ENCODE data around the gene TMEM106A. TPM values are rescaled to one million over a fixed set of nuclear protein-coding genes. Genes with fewer than 3 reads are reported as not detected.
A peak's percentile ranks its signal among the peaks of the same experiment; 100 is the strongest.

The TMEM106A gene
- total RNA-seq, 2 donors from 2014 or later, result 11.2 to 11.3 TPM

DNA sequence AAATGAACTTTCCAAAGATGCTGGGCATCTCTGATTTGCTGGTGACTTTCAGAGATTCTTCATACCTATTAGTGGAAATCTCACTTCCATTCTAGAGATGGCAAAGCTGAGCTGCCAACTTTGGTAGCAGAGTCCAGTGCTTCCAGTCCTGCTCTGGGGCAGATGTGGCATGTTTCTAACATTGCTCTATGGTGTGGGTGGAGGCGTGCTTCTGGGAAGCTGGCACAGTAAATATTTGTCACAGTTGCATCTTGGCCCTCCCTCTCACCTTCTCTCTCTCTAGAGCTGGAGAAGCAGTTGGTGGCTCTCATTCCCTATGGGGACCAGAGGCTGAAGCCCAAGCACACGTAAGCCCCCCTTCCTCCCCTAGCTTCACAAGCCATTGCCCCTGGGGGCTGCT is 1.9 kb downstream of the TMEM106A start:
- Histone ChIP-seq H3K9ac (ENCODE audit: extremely low read depth, low read length, poor library complexity, severe bottlenecking) (no peak overlapping the region), H3K4me1 (ENCODE audit: control insufficient read depth, insufficient read depth, low read length) (peaks cover 10% of the 10 kb centered on the region), H3K36me3 (ENCODE audit: control insufficient read depth, insufficient read depth, low read length) (peaks cover 44% of the 10 kb centered on the region), H3K9me3 (ENCODE audit: control insufficient read depth, low read length) (no peaks in the 10 kb centered on the region), H3K4me3 (ENCODE audit: low read length) (peak overlapping the region; percentile 81), H3K27me3 (ENCODE audit: control insufficient read depth, insufficient read depth, low read length, poor library complexity, severe bottlenecking) (no peaks in the 10 kb centered on the region), H3K27ac (ENCODE audit: low read depth, low read length) (no peak overlapping the region)
- TF ChIP-seq, protein P1, sequence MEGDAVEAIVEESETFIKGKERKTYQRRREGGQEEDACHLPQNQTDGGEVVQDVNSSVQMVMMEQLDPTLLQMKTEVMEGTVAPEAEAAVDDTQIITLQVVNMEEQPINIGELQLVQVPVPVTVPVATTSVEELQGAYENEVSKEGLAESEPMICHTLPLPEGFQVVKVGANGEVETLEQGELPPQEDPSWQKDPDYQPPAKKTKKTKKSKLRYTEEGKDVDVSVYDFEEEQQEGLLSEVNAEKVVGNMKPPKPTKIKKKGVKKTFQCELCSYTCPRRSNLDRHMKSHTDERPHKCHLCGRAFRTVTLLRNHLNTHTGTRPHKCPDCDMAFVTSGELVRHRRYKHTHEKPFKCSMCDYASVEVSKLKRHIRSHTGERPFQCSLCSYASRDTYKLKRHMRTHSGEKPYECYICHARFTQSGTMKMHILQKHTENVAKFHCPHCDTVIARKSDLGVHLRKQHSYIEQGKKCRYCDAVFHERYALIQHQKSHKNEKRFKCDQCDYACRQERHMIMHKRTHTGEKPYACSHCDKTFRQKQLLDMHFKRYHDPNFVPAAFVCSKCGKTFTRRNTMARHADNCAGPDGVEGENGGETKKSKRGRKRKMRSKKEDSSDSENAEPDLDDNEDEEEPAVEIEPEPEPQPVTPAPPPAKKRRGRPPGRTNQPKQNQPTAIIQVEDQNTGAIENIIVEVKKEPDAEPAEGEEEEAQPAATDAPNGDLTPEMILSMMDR (conservative IDR thresholded peaks at IDR 0.05), result no peak
- Mint-ChIP-seq H3K9me3 (no peaks in the 10 kb centered on the region), H3K4me3 (no peak overlapping the region), H3K36me3 (ENCODE audit: low read depth) (peaks cover 48% of the 10 kb centered on the region), H3K4me1 (peaks cover 21% of the 10 kb centered on the region), H3K27ac (no peak overlapping the region), H3K27me3 (ENCODE audit: insufficient read depth) (no peaks in the 10 kb centered on the region)
- no peak for DNase-seq
- 95 to 100% methylated on average over 1 of the region's 2 CpGs for WGBS, 2 experiments (ENCODE audit: insufficient coverage in 1 of 2, insufficient read length in 1 of 2)

DNA sequence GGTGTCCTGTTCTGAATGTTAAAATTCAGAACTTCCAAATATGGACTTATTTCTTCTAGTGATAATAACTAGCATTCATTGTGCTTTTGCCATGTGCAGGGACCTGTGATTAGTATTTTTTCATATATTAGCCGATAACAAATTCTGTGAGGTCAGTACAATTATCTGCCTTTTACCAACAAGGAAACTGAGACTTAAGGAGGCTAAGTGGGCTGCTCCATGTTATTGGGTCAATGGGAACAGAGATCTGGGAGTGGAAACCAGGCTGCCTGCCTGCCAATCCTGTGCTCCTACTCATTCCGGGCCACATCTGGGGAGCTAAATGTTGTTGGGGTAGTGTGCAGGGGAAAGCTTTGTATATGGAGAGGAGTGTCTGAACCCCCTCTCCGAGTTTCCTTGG is 3.7 kb downstream of the TMEM106A start:
- Mint-ChIP-seq H3K36me3 (ENCODE audit: low read depth) (peaks cover 37% of the 10 kb centered on the region), H3K4me1 (peaks cover 21% of the 10 kb centered on the region), H3K27ac (no peak overlapping the region), H3K4me3 (no peak overlapping the region), H3K27me3 (ENCODE audit: insufficient read depth) (no peaks in the 10 kb centered on the region), H3K9me3 (no peaks in the 10 kb centered on the region)
- WGBS, 2 experiments (ENCODE audit: insufficient coverage in 1 of 2, insufficient read length in 1 of 2), result 91 to 100% methylated on average over 1 to 3 of the region's 3 CpGs
- peaks cover 16% of the 10 kb centered on the region for H3K4me1 ChIP-seq (ENCODE audit: control insufficient read depth, insufficient read depth, low read length)
- peaks cover 34% of the 10 kb centered on the region for H3K36me3 ChIP-seq (ENCODE audit: control insufficient read depth, insufficient read depth, low read length)
- H3K9ac ChIP-seq (ENCODE audit: extremely low read depth, low read length, poor library complexity, severe bottlenecking), result no peak overlapping the region
- H3K4me3 ChIP-seq (ENCODE audit: low read length), result no peak overlapping the region
- no peaks in the 10 kb centered on the region for H3K27me3 ChIP-seq (ENCODE audit: control insufficient read depth, insufficient read depth, low read length, poor library complexity, severe bottlenecking)
- H3K27ac ChIP-seq (ENCODE audit: low read depth, low read length), result no peak overlapping the region
- DNase-seq, result no peak
- no peaks in the 10 kb centered on the region for H3K9me3 ChIP-seq (ENCODE audit: control insufficient read depth, low read length)
- TF ChIP-seq, protein P1 (conservative IDR thresholded peaks at IDR 0.05), result no peak

DNA sequence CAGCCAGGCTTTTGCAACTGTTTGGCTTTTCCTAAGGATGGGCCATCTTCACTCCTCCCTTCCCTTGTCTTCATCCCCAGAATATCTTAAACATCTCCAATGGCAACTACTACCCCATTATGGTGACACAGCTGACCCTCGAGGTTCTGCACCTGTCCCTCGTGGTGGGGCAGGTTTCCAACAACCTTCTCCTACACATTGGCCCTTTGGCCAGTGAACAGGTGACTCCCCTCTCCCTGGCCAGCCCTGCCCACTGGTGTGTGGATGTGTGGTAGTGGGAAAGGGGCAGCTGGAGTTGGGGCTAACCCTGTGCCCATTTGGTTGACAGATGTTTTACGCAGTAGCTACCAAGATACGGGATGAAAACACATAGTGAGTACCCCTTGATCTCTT is 4.7 kb downstream of the TMEM106A start:
- H3K4me1 ChIP-seq (ENCODE audit: control insufficient read depth, insufficient read depth, low read length), result peaks cover 16% of the 10 kb centered on the region

More for the DNA sequence above, 4.7 kb downstream of the TMEM106A start:
- Mint-ChIP-seq H3K36me3 (ENCODE audit: low read depth) (peaks cover 36% of the 10 kb centered on the region), H3K9me3 (no peaks in the 10 kb centered on the region), H3K4me1 (peaks cover 18% of the 10 kb centered on the region), H3K27ac (no peak overlapping the region), H3K27me3 (ENCODE audit: insufficient read depth) (no peaks in the 10 kb centered on the region), H3K4me3 (no peak overlapping the region)
- H3K9me3 ChIP-seq (ENCODE audit: control insufficient read depth, low read length), result no peaks in the 10 kb centered on the region
- H3K4me3 ChIP-seq (ENCODE audit: low read length), result no peak overlapping the region
- no peak overlapping the region for H3K27ac ChIP-seq (ENCODE audit: low read depth, low read length)
- 91 to 98% methylated on average over 4 of the region's 4 CpGs for WGBS, 2 experiments (ENCODE audit: insufficient coverage in 1 of 2, insufficient read length in 1 of 2)
- no peak overlapping the region for H3K9ac ChIP-seq (ENCODE audit: extremely low read depth, low read length, poor library complexity, severe bottlenecking)
- TF ChIP-seq, protein P1 (conservative IDR thresholded peaks at IDR 0.05), result no peak
- H3K36me3 ChIP-seq (ENCODE audit: control insufficient read depth, insufficient read depth, low read length), result peaks cover 32% of the 10 kb centered on the region
- no peaks in the 10 kb centered on the region for H3K27me3 ChIP-seq (ENCODE audit: control insufficient read depth, insufficient read depth, low read length, poor library complexity, severe bottlenecking)
- DNase-seq, result no peak
